Middle frontal gyrus (tissue), 1 donor: Measurements from ENCODE around the gene SRGAP2.
"Not testable (repeated sequence)": the region's sequence is repeated elsewhere in the genome, so short reads cannot be mapped to it uniquely, and the experiment has no call there.

Source experiments
- DNase-seq: peaks from one replicate; pipeline ENCODE4 v3.0.0-alpha.2; 2015; ENCODE audit warnings: low spot score; ENCODE audit errors: extremely low spot score

SRGAP2 gene

DNA sequence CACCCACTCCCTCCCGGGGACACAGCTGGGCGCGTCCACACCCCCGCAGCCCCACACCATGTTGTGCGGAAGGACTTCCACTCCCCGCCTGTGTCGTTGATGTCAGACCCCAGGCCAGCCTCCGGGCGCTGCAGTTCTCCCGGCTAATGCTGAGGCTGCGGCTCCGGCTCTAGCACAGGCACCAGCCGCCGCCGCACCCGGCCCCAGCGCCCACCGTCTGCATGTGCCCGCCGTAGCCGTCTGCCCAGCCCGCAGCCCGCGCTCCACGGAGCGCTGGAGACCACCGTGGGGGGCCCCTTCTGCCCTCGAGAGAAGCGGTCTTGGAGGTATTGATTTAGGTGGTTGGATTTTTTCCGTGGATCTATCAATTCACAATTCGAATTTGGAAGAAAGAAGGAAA lies 2.2 kb downstream of the SRGAP2 start:
- not testable (repeated sequence) for DNase-seq

DNA sequence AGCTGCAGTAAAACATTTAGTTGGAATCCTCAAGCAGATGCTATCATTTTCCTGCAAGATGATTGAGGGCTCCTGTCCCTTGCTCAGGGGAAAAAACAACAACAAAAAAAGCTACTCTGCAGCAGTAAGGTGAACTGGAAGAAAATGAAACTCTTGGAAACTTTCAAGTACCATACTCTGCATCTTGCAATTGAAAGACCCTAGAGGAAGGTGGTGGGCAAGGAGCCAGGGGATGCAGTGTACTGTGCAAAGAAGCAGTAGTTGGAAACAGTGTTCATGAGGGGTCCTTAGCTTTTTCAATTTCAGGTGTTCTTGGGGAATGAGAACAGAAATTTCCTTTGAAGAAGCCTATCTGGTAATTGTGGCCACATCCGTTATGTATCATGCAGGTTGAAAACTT lies 7.5 kb downstream of the SRGAP2 start:
- not testable (repeated sequence) for DNase-seq

GRCh38 chr1:206215600-206216392 lies 12.5 kb downstream of the SRGAP2 start:
- not testable (repeated sequence) for DNase-seq

GRCh38 chr1:206218285-206218684 lies 14.9 kb downstream of the SRGAP2 start:
- DNase-seq = not testable (repeated sequence)

DNA sequence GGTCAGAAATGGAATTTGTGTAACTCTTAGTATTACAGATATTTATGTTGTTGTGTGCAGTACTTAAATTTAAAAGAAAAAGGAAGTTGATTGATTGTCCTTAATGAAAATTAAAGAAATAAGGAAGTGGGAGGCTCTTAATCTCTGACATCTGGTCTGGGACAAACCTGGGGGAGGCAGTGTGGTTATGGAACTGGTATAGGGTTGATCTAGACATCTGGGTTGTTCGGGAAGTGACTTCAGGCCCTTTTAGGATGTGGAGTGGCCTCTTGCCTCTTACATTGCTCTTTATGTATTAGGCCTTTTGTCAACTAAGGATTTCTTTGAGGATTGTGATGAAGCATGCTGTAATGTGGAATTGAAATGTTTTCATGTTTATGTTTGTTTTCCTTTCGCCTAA lies 15.4 kb downstream of the SRGAP2 start:
- not testable (repeated sequence) for DNase-seq

DNA sequence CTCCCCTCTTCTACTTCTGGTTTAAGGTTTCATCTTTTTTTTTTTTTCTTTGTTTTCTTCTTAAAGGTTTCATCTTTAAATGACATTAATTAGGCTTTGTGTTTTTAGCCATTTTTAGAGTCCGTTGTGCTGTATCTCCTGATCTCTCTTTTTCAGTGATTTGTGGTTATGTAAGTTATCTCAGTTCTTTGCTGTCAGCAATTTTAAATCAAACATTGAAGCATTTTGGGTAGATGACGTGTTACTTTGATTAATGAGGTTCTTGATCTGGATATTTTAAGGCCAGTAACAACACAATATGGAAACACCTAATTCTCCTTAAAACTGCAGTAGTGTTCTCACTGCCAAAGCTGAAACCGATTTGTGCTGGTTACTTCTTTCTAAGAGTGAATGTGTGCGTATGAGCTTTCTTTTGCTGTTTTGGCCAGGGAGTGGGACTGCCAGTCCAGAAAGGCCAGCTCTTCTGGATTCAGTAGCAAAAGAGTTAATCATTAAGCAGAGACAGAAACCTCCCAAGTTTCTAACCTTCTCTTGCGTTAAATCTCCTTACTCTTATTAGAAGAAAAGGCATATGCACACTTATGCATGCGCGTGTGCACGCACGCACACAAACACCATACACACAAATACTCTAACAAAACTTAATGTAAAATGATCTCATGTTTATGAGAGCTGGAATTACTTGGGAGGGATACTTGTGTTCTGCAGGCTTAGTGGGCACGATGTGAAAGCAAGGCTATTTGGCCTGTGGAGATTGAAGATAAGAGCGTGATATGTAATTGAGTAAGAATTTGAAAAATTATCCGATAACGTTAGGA lies 16.4 kb downstream of the SRGAP2 start:
- not testable (repeated sequence) for DNase-seq

- DNase-seq = not testable (repeated sequence)
These were observed 17.1 kb downstream of the SRGAP2 start for GRCh38 chr1:206220332-206221000.

GRCh38 chr1:206221585-206221984 lies 18.2 kb downstream of the SRGAP2 start:
- not testable (repeated sequence) for DNase-seq

GRCh38 chr1:206224190-206224776 lies 20.9 kb downstream of the SRGAP2 start:
- DNase-seq = not testable (repeated sequence)

GRCh38 chr1:206225386-206225785 lies 22.0 kb downstream of the SRGAP2 start:
- DNase-seq = not testable (repeated sequence)

DNA sequence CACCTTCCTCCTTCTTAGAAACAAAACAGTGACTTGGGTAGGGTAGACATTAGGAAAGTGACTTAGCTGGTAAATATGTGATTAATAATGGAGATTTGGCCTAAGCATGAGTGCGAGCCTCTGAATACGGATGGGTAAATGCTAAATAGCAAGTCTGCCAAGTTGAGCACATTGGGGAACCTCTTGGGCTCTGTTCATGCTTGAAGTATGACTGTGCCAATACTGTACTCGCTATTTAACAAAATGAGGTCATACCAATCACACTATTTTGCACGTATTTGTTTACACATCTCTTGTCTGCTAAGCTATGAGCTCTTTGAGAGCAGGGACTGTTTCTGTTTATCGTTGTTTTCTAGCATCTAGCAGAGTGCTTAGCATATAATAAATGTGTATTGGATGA lies 23.5 kb downstream of the SRGAP2 start:
- DNase-seq = not testable (repeated sequence)

- DNase-seq = not testable (repeated sequence)
These were observed 25.9 kb downstream of the SRGAP2 start for GRCh38 chr1:206229286-206229685.

GRCh38 chr1:206231989-206232388 lies 28.6 kb downstream of the SRGAP2 start:
- DNase-seq = not testable (repeated sequence)

GRCh38 chr1:206232970-206233645 lies 29.8 kb downstream of the SRGAP2 start:
- not testable (repeated sequence) for DNase-seq

GRCh38 chr1:206234189-206234916 lies 31.0 kb downstream of the SRGAP2 start:
- not testable (repeated sequence) for DNase-seq

GRCh38 chr1:206235190-206235589 lies 31.8 kb downstream of the SRGAP2 start:
- not testable (repeated sequence) for DNase-seq

GRCh38 chr1:206240288-206240687 lies 36.9 kb downstream of the SRGAP2 start:
- not testable (repeated sequence) for DNase-seq

DNA sequence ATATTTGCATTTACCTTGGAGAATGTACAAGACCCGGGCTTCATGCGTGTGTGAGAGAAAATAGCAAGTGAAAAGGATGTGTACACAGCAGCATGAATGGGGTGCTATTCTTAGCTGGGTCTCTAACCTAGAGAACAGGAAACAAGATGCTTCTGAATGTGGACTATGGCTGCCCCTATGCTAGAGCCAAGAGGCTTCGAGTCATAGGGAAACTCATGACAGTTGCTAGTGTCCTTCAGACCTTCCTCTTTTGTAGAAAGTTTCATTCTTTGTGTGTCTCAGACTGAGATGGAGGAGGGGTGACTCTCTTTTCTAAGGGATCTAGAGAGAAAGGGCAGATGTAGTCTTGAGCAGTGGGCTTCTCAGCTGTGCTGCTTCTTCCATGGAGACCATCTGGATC lies 40.0 kb downstream of the SRGAP2 start:
- DNase-seq = not testable (repeated sequence)

- not testable (repeated sequence) for DNase-seq
These were observed 42.1 kb downstream of the SRGAP2 start for GRCh38 chr1:206245479-206245878.
